Activated gamma-delta T cell treated with Interleukin-2 at 50 U/mL for 16 hours (primary cell): Measurements from ENCODE around the gene ZNF280D.

Experiments used
- DNase-seq: peaks from one replicate; pipeline ENCODE4 v3.0.0-alpha.2; 2020

The ZNF280D gene

GRCh38 chr15:56749982-56750381 is 16.7 kb upstream of the ZNF280D start:
- no peak for DNase-seq

DNA sequence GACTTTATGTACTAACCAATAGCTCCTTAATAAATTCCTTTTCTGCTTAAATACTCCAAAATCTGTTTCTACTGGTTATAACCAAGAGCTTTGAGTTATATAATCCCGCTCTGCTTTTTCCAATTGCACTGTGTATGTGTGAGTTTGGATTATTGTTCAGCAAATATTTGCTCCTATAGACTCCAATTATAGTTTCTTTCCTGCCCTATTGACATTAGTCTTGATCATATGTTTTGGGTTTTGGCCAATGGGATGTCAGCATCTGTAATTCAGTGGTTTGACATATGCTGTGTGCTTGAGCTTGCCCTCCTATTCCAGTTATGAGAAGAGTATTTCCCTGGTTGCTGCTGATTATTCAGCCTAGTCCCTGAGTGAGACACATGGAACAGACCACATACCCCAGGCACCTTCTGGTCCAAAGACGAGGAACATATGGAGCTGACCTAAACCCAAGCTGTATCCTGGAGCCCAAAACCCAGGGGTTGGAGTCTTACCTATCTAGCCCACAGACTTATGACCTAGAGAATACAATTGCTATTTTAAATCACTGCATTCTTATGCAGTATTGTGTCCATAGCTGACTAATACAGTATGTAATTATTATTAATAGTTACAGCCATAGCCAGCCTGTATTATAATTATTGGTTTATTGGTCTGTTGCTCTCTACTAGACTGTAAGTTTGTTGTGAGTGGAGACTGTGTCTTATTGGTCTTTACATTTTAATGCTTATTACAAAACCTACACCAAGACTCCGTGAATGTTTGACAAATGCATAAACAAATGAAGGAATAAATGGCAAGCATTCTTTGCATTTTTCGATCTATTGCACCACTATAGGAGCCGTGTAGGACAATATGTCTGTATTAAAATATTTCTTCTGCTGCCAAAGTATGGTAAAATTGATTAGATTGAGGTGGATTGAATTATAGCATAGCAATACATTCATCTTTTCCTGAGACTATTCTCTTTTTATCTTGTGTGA is 11.7 kb upstream of the ZNF280D start:
- no peak for DNase-seq

- no peak for DNase-seq
These were observed 8.2 kb upstream of the ZNF280D start for GRCh38 chr15:56741541-56741940.

DNA sequence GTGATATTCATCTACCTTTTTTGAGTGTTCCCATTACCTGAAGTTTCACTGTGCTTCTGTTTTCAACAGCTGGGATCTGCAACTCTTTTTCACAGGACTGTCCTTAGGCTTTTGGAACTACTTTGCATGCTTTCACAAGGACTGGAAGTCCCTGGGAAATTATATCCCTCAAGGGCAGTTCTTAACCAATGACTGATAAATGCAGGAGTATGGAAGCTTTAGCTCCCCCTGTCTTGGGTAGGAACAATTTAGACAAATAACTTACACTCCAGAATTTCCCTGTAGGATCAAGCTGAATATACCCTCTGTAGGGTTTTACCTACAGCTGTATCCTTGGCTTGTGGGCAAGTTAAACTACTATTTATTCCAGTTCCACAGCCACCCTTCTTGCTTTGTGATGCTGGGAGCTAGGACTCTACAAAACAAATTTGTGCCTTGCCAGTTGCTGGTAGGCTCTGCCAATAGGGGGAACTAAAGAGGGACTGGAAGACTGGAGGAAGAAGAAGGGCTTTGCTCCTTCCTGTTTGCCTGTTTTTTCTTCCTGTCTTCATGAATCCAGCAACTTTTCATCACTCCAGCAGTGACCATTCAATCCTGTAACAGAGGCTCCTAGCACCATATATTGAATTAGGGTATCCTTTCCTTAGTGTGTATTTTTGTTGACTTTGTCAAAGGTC is 6.8 kb upstream of the ZNF280D start:
- DNase-seq: no peak

- DNase-seq: no peak
These were observed 6.2 kb upstream of the ZNF280D start for GRCh38 chr15:56739474-56739873.

GRCh38 chr15:56737791-56738190 is 4.5 kb upstream of the ZNF280D start:
- DNase-seq: no peak

DNA sequence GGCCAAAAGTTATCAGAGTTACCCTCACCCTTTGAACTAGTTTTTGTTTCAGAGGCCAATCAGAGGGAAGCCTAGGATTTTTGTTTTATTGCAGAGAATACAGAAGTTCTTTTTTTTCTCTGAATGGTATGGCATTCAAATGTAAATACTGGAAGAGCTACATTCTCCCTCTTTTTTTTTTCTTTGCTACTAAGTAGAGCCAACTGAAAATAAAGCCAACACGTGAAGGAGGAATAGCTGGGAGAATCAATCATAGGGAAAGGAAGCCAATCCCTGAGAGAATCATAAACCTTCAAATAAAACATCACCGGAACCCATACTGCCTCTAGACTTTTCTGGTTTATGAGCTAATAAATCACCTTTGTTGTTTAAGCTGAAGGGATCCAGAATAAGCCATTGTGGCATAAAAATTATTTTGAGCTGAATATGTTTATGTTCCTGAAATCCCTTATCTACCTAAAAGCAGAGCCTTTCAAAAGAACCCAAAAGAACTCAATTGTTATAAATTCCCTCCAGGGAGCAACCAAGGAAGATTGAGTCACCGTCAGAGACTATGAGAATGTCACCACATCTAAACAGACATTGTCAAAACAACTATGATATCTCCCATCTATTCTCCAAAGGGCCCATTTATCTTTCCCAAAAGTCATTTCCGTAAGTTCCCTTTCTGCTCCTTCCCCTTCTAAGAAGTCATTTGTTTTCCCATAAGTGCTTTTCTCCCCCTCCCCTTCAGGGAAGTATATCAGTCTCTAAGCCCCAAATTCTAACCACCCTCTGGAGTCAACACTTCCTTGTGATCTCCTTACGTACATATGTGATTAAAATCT is 3.8 kb upstream of the ZNF280D start:
- no peak for DNase-seq

- no peak for DNase-seq
These were observed 3.0 kb upstream of the ZNF280D start for GRCh38 chr15:56736308-56736707.

DNA sequence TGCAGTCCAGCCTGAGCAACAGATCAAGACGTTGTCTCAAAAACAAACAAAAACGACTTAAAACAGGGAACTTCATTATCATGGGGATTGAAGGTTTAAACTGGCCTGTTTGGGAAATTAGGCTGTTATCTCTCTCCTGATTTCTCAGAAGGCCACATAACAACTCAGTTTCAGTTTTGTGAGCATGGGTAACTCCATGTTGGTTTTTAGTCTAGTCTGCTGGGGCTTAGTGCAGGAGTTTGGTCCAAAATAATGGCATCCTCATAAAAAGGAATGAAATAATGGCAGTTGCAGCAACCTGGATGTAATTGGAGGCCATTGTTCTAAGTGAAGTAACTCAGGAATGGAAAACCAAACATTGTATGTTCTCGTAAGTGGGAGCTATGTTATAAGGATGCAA is 2.3 kb upstream of the ZNF280D start:
- DNase-seq: no peak

DNA sequence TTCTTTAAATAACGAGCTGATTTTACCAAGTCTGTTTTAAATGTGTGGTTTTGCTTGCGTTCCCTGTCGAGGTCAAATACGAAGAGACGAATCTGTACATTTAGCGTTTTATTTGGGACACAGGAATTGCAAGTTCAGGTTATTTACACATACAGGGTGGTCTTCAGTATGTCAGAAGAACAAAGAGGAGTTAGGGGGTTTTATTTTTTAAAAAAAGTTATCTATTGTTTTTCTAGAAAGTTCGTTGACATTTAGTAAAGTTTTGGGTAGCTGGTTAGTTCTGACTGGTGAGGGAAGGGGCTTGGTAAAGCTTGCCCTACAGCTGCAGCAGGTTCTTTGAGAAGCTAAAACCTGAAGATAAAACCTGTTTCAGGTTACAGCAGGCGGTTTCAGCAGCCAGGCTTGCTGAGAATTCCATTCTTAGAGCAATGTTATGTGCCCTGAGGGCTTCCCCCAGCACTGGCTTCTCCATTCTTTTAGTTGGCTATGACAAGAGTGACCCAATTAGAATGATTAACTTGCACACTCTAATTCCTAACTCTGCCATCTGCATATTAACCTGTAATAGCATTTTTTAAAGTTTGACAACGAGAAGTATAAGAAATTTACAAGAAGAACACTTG is 815 bp upstream of the ZNF280D start:
- no peak for DNase-seq

- no peak for DNase-seq
These were observed 498 bp downstream of the ZNF280D start for GRCh38 chr15:56732886-56733135.

- no peak for DNase-seq
These were observed 999 bp downstream of the ZNF280D start for GRCh38 chr15:56732135-56732885.

- DNase-seq: no peak
These were observed 1.8 kb downstream of the ZNF280D start for GRCh38 chr15:56731548-56731947.

GRCh38 chr15:56729561-56729960 is 3.7 kb downstream of the ZNF280D start:
- no peak for DNase-seq

DNA sequence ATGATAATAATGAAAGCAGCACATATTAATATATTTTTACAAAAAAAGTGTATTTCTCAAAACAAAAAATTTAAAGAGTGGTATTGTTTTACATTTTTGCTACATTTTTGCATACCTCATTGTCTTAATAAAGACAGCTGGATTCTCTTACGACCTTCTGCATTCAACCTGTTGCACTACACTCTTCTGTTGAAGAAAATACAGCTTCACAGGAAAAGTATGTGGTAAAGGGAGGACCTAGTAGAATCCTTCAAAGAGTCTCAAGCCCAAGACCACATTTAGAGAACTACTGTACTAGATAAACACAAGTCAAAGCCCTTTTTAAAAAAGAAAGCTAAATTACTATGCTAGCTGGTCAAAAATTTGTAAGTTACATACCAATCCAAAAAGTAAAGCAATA is 7.9 kb downstream of the ZNF280D start:
- no peak for DNase-seq

GRCh38 chr15:56724232-56724631 is 9.1 kb downstream of the ZNF280D start:
- DNase-seq: no peak

DNA sequence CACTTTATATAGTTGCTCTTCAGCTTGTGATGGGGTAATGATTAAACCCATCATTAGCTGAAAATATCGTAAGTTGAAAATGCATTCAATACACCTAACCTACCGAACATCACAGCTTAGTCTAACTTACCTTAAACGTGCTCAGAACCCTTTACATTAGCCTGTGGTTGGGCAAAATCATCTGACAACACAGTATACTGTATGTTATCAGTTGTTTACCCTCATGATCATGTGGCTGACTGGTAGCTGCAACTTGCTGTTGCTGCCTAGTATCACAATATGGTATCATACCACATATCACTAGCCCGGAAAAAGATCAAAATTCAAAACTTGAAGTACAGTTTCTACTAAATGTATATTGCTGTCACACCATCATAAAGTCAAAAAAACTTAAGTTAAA is 9.5 kb downstream of the ZNF280D start:
- DNase-seq: no peak

- no peak for DNase-seq
These were observed 13.3 kb downstream of the ZNF280D start for GRCh38 chr15:56719774-56720555.

GRCh38 chr15:56719021-56719612 is 14.2 kb downstream of the ZNF280D start:
- DNase-seq: no peak

DNA sequence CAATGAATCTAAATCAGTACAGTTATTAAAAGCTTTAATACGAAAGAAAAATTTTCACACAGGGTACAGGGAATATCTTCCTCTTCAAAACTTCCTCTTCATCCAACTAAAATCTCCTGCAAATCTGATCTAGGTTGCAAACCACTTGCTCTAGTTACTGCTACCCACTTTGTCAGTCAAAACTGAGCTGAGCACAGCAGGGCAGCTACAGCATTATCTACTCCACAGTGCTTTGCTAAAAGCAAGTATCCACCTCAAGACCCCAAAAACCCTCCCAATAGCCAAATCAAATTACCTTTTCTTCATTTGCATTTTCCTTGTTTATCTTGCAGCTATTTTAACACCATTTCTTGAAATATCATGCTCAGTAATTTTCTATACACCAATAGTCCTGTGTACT is 14.7 kb downstream of the ZNF280D start:
- no peak for DNase-seq

DNA sequence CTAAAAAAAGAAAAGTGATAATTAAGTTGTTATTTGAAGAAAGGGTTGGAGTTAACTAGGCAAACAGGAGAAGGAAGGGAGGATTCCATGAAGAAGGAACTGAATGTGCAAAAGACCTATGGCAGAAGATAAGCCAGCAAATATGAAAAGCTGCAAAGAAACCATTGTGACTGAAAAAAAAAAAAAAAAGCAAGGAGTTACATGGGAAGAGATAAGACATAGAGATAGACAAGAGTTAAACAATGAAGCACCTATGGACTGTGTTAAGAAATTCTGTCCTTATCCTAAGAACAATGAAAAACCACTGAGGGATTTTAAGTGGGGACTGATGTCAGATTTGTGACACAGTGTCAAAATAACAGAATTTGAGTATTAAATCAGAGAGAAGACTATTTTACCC is 17.0 kb downstream of the ZNF280D start:
- DNase-seq: no peak
